DOHH2 (cell line): ENCODE data around the gene HNF1A.
"Not testable (repeated sequence)": the region's sequence is repeated elsewhere in the genome, so short reads cannot be mapped to it uniquely, and the experiment has no call there.

Experiments used
- H3F3A ChIP-seq: fragments of 200-600 bp; sonication (generic), shearing (Covaris generic); 2 replicates; pipeline ENCODE4 v1.6.0; 2016; ENCODE audit warnings: antibody characterized with exemption, mild to moderate bottlenecking; ENCODE audit not compliant: control insufficient read depth, insufficient read depth
- H3K27ac ChIP-seq: fragments of 200-600 bp; sonication (generic); 2 replicates; pipeline ENCODE4 v1.5.1; 2014; ENCODE audit warnings: low read depth, mild to moderate bottlenecking, low read length, moderate library complexity
- H3K27me3 ChIP-seq: fragments of 200-600 bp; sonication (generic); 2 replicates; pipeline ENCODE4 v1.6.1; 2014; ENCODE audit warnings: mild to moderate bottlenecking, low read length, mixed read lengths; ENCODE audit not compliant: control insufficient read depth
- H3K36me3 ChIP-seq: fragments of 200-600 bp; sonication (generic); 2 replicates; pipeline ENCODE4 v1.6.1; 2014; ENCODE audit warnings: mild to moderate bottlenecking, low read length, moderate library complexity, mixed read lengths; ENCODE audit not compliant: control insufficient read depth
- H3K4me1 ChIP-seq: fragments of 200-600 bp; sonication (generic); 2 replicates; pipeline ENCODE4 v1.6.1; 2014; ENCODE audit warnings: mild to moderate bottlenecking, low read length, mixed read lengths; ENCODE audit not compliant: control insufficient read depth
- H3K4me2 ChIP-seq: fragments of 200-600 bp; sonication (generic); 2 replicates; pipeline ENCODE4 v1.6.0; 2014; ENCODE audit warnings: mild to moderate bottlenecking, low read length, moderate library complexity
- H3K4me3 ChIP-seq: fragments of 200-600 bp; sonication (generic); 2 replicates; pipeline ENCODE4 v1.5.1; 2014; ENCODE audit warnings: mild to moderate bottlenecking, low read length, mixed read lengths
- H3K79me2 ChIP-seq: fragments of 200-600 bp; sonication (generic); 2 replicates; pipeline ENCODE4 v1.6.1; 2014; ENCODE audit warnings: mild to moderate bottlenecking, low read length, mixed read lengths; ENCODE audit not compliant: control insufficient read depth
- H3K9me2 ChIP-seq: fragments of 200-600 bp; sonication (generic); replicated peaks from 2 replicates; pipeline ENCODE4 v1.6.1; 2014; ENCODE audit warnings: mild to moderate bottlenecking, low read length, mixed read lengths; ENCODE audit not compliant: control insufficient read depth
- H3K9me3 ChIP-seq: fragments of 200-600 bp; sonication (generic); 2 replicates; pipeline ENCODE4 v1.6.1; 2014; ENCODE audit warnings: antibody characterized with exemption, low read length, mixed read lengths; ENCODE audit not compliant: control insufficient read depth, insufficient read depth
- H4K20me1 ChIP-seq: fragments of 200-600 bp; sonication (generic); 2 replicates; pipeline ENCODE4 v1.6.0; 2014; ENCODE audit warnings: low read depth, mild to moderate bottlenecking, antibody characterized with exemption, low read length, moderate library complexity; ENCODE audit not compliant: control insufficient read depth, insufficient read depth
- CTCF ChIP-seq: fragments of 200-600 bp; sonication (generic); IDR thresholded peaks from one replicate; pipeline ENCODE4 v1.5.1; 2014; ENCODE audit warnings: antibody characterized with exemption, mild to moderate bottlenecking, low read depth, low read length; ENCODE audit not compliant: poor library complexity, severe bottlenecking
- EZH2phosphoT487 ChIP-seq: fragments of 200-600 bp; sonication (generic); IDR thresholded peaks from 2 replicates; pipeline ENCODE4 v1.6.1; 2017; ENCODE audit warnings: borderline replicate concordance, mild to moderate bottlenecking, antibody characterized with exemption, low read length, moderate library complexity, mixed read lengths

HNF1A gene

GRCh38 chr12:120943482-120943881 lies 34.9 kb upstream of the HNF1A start:
- no peak overlapping the region for H3K4me2 ChIP-seq
- no peaks in the 10 kb centered on the region for H3K79me2 ChIP-seq
- no peaks in the 10 kb centered on the region for H4K20me1 ChIP-seq
- no peaks in the 10 kb centered on the region for H3K9me2 ChIP-seq
- no peaks in the 10 kb centered on the region for H3K36me3 ChIP-seq
- H3F3A ChIP-seq = no peaks in the 10 kb centered on the region
- H3K4me1 ChIP-seq = peaks cover 11% of the 10 kb centered on the region
- no peak overlapping the region for H3K4me3 ChIP-seq
- no peaks in the 10 kb centered on the region for H3K9me3 ChIP-seq
- no peak overlapping the region for H3K27ac ChIP-seq
- TF ChIP-seq CTCF (no peak), EZH2phosphoT487 (no peak)
- peaks cover 6% of the 10 kb centered on the region; the same call in 1 of the 2 replicates for H3K27me3 ChIP-seq

GRCh38 chr12:120944645-120945217 lies 33.6 kb upstream of the HNF1A start:
- H3K4me2 ChIP-seq = no peak overlapping the region
- H3K27me3 ChIP-seq = peaks cover 6% of the 10 kb centered on the region; the same call in 1 of the 2 replicates
- H3K9me2 ChIP-seq = no peaks in the 10 kb centered on the region
- no peaks in the 10 kb centered on the region for H3K79me2 ChIP-seq
- no peak overlapping the region for H3K4me3 ChIP-seq
- H3K36me3 ChIP-seq = no peaks in the 10 kb centered on the region
- no peaks in the 10 kb centered on the region for H3F3A ChIP-seq
- peaks cover 11% of the 10 kb centered on the region for H3K4me1 ChIP-seq
- no peaks in the 10 kb centered on the region for H4K20me1 ChIP-seq
- TF ChIP-seq EZH2phosphoT487 = no peak
- TF ChIP-seq CTCF = peak; percentile 79
- H3K27ac ChIP-seq = no peak overlapping the region
- no peaks in the 10 kb centered on the region for H3K9me3 ChIP-seq

- H3K9me2 ChIP-seq, H3K4me2 ChIP-seq, H4K20me1 ChIP-seq, H3K79me2 ChIP-seq, H3K36me3 ChIP-seq, H3K4me3 ChIP-seq, H3K27ac ChIP-seq, H3K9me3 ChIP-seq, H3K27me3 ChIP-seq, H3F3A ChIP-seq: not testable (repeated sequence)
- peaks cover 11% of the 10 kb centered on the region for H3K4me1 ChIP-seq
These were observed 32.8 kb upstream of the HNF1A start for GRCh38 chr12:120945516-120945915.

- H3K9me3 ChIP-seq = not testable (repeated sequence)
These were observed 28.0 kb upstream of the HNF1A start for GRCh38 chr12:120950260-120950799.

More at GRCh38 chr12:120950260-120950799, 28.0 kb upstream of the HNF1A start:
- H3K9me2 ChIP-seq, H3K4me1 ChIP-seq, H3K79me2 ChIP-seq, H3F3A ChIP-seq, H3K27ac ChIP-seq, H3K27me3 ChIP-seq, H3K4me3 ChIP-seq, H3K4me2 ChIP-seq, H3K36me3 ChIP-seq, H4K20me1 ChIP-seq: not testable (repeated sequence)
